Measurements from ENCODE around the gene PDE6C.

GRCh38 chr10:93572606-93573005, 39.7 kb upstream of the PDE6C start:
- TF ChIP-seq CTCF (IDR thresholded peaks at IDR 0.05; ENCODE audit: low read length) (no peak), EZH2 (optimal IDR thresholded peaks at IDR 0.05; ENCODE audit: low read depth, low read length) (no peak), EZH2phosphoT487 (IDR thresholded peaks at IDR 0.05; ENCODE audit: low read length) (no peak)
